ENCODE data around the gene TRPV5.

The TRPV5 gene

GRCh38 chr7:142894985-142895593, 38.5 kb downstream of the TRPV5 start:
- H3K4me1 ChIP-seq (ENCODE audit: insufficient read depth, poor library complexity, severe bottlenecking), result no peaks in the 10 kb centered on the region
- no peak for TF ChIP-seq CTCF (IDR thresholded peaks at IDR 0.05; ENCODE audit: poor library complexity, severe bottlenecking)
- DNase-seq (ENCODE audit: low spot score), result no peak
- H3K27me3 ChIP-seq (ENCODE audit: insufficient read depth, poor library complexity, severe bottlenecking), result no peaks in the 10 kb centered on the region
- no peaks in the 10 kb centered on the region for H3K9me3 ChIP-seq (ENCODE audit: severe bottlenecking)
- H3K27ac ChIP-seq (ENCODE audit: poor library complexity, severe bottlenecking), result no peak overlapping the region
- no peaks in the 10 kb centered on the region for H3K36me3 ChIP-seq (ENCODE audit: low read depth)
- no peak for ATAC-seq (ENCODE audit: low read depth)
- H3K4me3 ChIP-seq (ENCODE audit: severe bottlenecking), result no peak overlapping the region

GRCh38 chr7:142894112-142894984, 39.2 kb downstream of the TRPV5 start:
- TF ChIP-seq CTCF (IDR thresholded peaks at IDR 0.05; ENCODE audit: poor library complexity, severe bottlenecking), result no peak

GRCh38 chr7:142892951-142893350, 40.6 kb downstream of the TRPV5 start:
- no peaks in the 10 kb centered on the region for H3K36me3 ChIP-seq (ENCODE audit: low read depth)
- no peaks in the 10 kb centered on the region for H3K27me3 ChIP-seq (ENCODE audit: insufficient read depth, poor library complexity, severe bottlenecking)
- no peak overlapping the region for H3K4me3 ChIP-seq (ENCODE audit: severe bottlenecking)
- no peak for TF ChIP-seq CTCF (IDR thresholded peaks at IDR 0.05; ENCODE audit: poor library complexity, severe bottlenecking)
- H3K27ac ChIP-seq (ENCODE audit: poor library complexity, severe bottlenecking), result no peak overlapping the region
- ATAC-seq (ENCODE audit: low read depth) (no peak), DNase-seq (ENCODE audit: low spot score) (no peak)
- no peaks in the 10 kb centered on the region for H3K9me3 ChIP-seq (ENCODE audit: severe bottlenecking)
- H3K4me1 ChIP-seq (ENCODE audit: insufficient read depth, poor library complexity, severe bottlenecking), result no peaks in the 10 kb centered on the region

More at GRCh38 chr7:142894112-142894984, 39.2 kb downstream of the TRPV5 start:
- DNase-seq (ENCODE audit: low spot score), result no peak
- Histone ChIP-seq H3K27ac (ENCODE audit: poor library complexity, severe bottlenecking) (no peak overlapping the region), H3K4me1 (ENCODE audit: insufficient read depth, poor library complexity, severe bottlenecking) (no peaks in the 10 kb centered on the region), H3K9me3 (ENCODE audit: severe bottlenecking) (no peaks in the 10 kb centered on the region), H3K36me3 (ENCODE audit: low read depth) (no peaks in the 10 kb centered on the region), H3K4me3 (ENCODE audit: severe bottlenecking) (no peak overlapping the region), H3K27me3 (ENCODE audit: insufficient read depth, poor library complexity, severe bottlenecking) (no peaks in the 10 kb centered on the region)
- ATAC-seq (ENCODE audit: low read depth), result no peak

- Histone ChIP-seq H3K36me3 (ENCODE audit: low read depth) (no peaks in the 10 kb centered on the region), H3K4me1 (ENCODE audit: insufficient read depth, poor library complexity, severe bottlenecking) (no peaks in the 10 kb centered on the region), H3K9me3 (ENCODE audit: severe bottlenecking) (no peaks in the 10 kb centered on the region), H3K4me3 (ENCODE audit: severe bottlenecking) (no peak overlapping the region), H3K27me3 (ENCODE audit: insufficient read depth, poor library complexity, severe bottlenecking) (no peaks in the 10 kb centered on the region), H3K27ac (ENCODE audit: poor library complexity, severe bottlenecking) (no peak overlapping the region)
- ATAC-seq (ENCODE audit: low read depth) (no peak), DNase-seq (ENCODE audit: low spot score) (no peak)
- no peak for TF ChIP-seq CTCF (IDR thresholded peaks at IDR 0.05; ENCODE audit: poor library complexity, severe bottlenecking)
These were observed 42.0 kb downstream of the TRPV5 start for GRCh38 chr7:142891490-142892082.

Data from RWPE2 (cell line).